ENCODE data around the gene CD9.
"Not testable (repeated sequence)": the region's sequence is repeated elsewhere in the genome, so short reads cannot be mapped to it uniquely, and the experiment has no call there.

The CD9 gene

DNA sequence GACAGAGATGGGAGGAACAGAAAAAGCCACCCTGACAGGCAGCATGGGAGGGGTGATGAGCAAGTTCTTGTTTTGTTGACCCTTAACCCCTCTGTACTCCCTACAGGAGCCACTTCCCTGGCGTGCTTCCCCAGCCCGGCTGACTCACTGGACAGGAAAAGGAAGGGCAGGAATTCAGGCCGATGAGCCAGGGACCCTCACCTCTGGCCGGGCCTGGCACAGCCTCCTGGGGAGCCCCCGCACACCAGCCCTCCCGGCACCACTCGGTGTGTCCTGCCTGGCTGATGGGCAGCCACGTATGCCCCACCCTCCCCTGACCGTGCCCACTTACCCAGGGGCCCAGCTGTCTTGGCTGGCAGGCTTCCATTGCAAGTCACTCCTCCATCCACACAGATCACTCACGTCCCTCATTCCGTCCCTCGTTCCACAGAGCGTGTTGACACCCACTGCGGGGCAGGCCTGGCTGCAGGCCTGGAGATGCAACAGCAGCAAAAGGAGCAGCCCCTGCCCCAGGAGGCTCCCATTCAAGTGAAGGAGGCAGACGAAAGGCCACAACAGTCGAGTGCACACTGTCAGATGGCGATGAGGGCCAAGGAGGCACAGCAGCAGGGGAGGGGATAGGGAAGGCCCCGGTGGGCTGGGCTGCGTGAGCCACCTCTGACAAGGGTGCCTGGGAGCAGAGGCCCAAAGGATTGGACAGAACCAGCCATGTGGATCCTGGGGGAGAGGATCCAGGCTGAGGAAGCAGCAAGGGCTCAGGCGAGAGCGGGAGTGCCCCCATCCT, 19.7 kb upstream of the CD9 start:
- no peak for DNase-seq (ENCODE audit: low read depth)

- no peak for DNase-seq (ENCODE audit: low read depth)
Measured at GRCh38 chr12:6181166-6181565, 19.0 kb upstream of the CD9 start.

- no peak for DNase-seq (ENCODE audit: low read depth)
Measured at GRCh38 chr12:6181583-6182278, 18.5 kb upstream of the CD9 start.

DNA sequence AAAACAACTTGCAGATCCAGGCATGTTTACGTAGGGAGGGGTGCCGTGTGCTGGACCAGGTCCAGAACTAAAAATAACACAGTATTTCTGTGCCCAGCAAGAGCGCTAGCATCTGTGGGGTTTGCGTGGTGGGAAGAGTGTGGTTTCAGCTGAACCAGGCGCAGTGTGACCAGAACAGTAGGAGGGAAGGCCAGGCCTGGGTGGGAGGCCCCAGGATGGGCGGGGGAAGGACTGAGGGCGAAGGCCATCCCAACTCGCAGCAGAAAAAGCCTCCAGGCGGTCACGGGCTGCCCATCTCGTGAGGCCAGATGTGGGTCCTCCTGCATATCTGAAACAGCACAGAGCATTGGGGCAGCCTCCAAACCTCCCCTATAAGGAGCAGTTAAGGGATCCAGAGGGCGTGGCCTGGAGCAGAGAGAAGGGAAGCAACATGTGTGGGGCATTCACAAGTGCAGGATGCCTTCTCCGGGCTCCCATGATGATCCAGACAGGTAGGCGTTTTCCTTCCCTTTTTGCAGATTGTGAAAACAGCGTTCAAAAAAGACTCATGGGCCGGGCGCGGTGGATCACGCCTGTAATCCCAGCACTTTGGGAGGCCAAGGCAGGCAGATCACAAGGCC, 17.8 kb upstream of the CD9 start:
- DNase-seq (ENCODE audit: low read depth) = no peak

GRCh38 chr12:6183689-6184428, 16.3 kb upstream of the CD9 start:
- DNase-seq (ENCODE audit: low read depth) = no peak

GRCh38 chr12:6185961-6186827, 14.0 kb upstream of the CD9 start:
- DNase-seq (ENCODE audit: low read depth) = no peak

DNA sequence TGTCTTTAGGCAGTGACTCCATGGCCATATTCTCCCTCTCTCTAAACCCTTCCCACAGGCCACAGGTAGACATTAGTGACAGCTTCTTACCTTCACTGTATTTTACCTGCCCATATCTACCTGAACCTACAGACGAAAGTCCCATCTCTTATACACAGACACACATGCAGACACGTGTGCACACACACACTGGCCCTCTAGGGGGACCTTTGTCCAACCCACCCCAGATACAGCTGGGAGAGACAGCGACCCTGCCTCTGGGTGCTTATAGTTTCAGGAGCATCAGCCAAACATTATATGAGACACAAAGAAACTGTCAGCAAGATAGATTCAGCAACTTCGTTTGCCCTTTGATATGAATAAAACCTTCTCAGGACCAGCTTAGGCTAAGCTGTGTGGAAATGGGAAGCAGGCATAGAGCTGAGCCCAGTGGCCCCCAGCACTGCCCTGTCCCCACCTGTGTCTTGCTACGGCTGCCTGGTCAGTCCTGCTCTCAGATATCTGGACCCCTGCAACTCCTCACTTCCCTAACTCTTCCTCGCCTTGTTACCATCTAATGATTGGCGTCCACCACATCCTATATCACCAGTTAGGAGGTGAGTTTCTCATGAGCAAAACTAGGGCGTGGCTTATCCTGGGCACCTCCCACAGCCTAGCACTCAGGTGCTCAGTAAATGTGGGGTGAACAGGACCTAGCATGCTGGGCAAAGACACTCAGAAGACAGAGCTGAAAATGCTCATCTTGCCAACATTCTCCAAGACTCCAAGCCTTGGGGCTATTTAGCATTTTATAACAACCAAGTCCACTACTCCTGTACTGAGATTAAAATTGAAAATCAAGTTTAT, 12.0 kb upstream of the CD9 start:
- DNase-seq (ENCODE audit: low read depth) = no peak

- DNase-seq (ENCODE audit: low read depth) = no peak
Measured at GRCh38 chr12:6189028-6189427, 11.2 kb upstream of the CD9 start.

DNA sequence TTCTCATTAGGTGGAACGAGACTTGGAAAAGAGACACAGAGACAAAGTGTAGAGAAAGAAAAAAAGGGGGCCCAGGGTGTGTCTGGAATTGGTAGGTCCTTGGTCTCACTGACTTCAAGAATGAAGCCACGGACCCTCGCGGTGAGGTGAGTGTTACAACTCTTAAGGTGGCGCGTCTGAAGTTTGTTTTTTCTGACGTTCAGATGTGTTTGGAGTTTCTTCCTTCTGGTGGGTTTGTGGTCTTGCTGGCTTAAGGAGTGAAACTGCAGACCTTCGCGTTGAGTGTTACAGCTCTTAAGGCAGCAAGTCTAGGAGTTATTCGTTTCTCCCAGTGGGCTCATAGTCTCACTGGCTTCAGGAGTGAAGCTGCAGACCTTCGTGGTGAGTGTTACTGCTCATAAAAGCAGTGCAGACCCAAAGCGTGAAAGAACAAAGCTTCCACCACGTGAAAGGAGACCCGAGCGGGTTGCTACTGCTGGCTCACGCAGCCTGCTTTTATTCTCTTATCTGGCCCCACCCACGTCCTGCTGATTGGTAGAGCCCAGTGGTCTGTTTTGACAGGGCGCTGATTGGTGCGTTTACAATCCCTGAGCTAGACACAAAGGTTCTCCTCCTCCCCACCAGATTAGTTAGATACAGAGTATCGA, 10.1 kb upstream of the CD9 start:
- DNase-seq (ENCODE audit: low read depth) = not testable (repeated sequence)

DNA sequence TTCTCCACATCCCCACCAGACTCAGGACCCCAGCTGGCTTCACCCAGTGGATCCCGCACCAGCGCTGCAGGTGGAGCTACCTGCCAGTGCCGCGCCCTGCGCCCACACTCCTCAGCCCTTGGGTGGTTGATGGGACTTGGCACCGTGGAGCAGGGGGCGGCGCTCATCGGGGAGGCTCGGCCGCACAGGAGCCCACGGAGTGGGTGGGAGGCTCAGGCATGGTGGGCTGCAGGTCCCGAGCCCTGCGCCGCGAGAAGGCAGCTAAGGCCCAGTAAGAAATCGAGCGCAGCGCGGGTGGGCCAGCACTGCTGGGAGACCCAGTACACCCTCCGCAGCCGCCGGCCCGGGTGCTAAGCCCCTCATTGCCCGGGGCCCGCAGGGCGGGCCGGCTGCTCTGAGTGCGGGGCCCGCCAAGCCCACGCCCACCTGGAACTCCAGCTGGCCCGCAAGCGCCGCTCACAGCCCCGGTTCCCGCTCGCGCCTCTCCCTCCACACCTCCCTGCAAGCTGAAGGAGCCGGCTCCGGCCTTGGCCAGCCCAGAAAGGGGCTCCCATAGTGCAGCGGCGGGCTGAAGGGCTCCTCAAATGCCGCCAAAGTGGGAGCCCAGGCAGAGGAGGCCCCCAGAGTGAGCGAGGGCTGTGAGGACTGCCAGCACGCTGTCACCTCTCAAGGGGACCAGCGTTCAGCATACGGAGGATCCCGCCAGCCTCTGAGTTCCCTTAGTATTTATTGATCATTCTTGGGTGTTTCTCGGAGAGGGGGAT, 9.3 kb upstream of the CD9 start:
- DNase-seq (ENCODE audit: low read depth) = not testable (repeated sequence)

DNA sequence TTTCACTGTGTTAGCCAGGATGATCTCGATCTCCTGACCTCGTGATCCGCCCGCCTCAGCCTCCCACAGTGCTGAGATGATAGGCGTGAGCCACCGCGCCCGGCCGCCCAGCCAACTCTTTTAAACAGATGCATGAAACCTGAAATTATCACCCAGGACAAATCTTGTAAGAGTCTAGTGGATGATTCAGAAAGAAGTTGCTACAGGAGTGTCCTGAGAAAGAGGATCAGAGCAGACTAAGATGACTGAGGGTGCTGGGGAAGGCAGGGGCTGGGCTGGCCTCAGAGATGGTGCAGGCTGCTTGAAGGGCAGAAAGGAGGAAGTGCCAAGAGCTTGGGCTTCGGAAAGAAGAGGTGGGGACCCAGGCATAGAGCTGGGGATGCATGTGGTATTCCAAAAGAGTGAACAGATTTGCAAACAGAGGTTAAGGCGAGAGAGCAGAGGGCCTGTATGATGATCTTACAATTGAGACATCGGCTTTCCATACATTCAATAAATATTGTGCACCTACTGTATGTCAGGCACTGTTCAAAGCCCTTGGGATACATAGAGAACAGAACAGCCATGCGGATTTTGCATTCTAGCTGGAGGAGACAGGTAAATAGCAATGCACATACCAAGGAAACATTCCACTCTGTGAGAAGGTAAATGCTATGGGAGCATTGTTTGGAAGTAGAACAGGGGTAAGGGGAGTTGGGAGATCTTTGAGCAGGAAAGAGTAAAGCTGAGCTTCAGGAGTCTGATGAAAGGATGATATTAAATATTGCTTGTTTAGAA, 7.4 kb upstream of the CD9 start:
- no peak for DNase-seq (ENCODE audit: low read depth)

DNA sequence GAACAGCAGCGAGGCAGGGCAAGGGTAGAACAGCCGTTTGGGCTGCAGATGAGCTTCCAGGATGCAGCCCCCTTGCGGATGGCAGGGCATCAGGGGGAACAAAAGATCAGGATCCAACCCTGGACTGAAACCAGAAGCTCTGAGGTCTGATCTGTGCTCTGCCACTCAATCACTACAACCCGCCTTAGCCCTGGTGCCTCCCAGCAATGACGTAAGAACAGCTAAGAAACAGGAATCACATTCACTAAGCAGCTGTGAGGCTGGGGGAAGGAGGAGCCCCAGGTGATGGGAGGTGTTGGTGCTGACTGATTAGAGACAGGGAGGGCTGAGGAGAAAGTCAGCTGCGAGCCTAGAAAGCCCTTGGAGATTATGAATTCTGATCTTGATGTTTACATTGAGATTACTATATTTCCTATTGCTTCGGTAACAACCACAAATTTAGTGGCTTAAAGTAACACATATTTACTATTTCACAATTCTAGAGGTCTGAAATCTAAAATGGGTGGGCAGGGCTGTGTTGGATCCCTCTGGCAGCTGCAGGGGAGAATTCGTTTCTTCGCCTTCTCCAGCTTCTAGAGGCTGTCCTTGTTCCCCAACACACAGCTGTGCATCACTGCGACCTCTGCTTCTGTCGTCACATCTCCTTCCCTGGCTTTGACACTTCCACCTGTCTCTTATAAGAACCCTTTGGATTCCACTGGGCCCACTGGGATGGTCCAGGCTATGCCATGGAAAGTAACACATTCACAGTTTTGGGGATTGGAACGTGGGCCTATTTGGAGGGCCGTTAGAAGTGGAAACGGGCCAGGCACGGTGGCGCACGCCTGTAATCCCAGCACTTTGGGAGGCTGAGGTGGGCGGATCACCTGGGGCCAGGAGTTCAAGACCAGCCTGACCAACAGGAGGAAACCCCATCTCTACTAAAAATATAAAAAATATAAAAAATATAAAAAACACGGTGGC, 6.1 kb upstream of the CD9 start:
- DNase-seq (ENCODE audit: low read depth) = no peak

DNA sequence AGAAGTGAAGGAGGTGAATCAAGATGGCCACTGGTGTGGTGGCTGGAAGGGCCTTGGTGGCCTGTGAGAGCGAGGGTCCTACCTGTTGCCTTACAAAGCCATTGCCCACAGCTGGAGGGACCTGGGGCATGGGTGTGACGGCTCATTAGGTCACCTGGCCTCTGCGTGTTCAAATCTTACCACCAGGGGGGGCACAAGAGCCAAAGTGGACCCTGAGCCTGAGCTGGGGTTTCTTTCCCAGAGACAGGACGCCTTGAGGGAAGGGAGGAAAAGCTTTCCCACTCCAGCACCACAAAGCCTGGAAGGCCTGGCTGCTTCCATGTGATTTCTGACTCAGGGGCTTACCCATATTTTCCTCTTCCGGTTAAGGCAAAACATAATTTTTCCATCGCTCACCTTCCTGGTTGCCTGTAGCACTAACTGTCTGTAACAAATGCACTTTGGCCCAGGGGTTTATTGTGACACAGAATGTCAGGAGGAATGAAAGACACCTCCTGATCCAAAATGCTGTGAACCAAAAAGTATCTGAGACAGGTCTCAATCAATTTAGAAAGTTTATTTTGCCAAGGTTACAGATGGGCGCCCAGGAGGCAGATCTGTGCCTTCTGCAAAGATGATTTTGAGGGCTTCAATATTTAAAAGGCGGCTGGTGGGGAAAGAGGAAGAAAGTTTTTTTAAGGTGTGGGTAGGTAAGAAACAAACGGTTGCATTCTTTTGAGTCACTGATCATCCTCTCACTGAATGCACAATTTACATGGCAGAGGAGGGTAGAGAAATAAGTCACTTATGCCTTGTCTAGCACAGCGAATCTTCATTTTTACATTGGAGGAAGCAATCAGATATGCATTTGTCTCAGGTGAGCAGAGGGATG, 4.3 kb upstream of the CD9 start:
- DNase-seq (ENCODE audit: low read depth) = peak; percentile 64

DNA sequence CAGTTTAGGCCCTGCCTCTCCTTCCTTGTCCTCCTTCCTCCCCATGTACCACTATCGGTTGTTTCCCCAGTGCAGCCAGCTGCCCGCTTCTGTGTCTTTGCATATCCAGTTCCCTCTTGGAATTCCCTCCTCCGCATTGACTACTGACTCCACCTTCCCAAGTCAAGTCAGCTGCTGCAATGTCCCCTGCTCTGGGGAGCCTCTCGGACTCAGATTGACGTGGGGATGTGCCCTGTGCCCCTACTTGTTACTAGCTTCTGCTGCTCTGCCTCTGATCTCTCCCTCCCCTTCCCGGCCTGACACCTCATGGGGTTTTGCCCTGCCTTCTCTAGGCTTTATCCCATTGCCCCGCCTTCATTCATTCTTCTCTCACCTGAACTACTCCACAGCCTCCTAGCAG, 2.1 kb upstream of the CD9 start:
- no peak for DNase-seq (ENCODE audit: low read depth)

- no peak for DNase-seq (ENCODE audit: low read depth)
Measured at GRCh38 chr12:6198556-6198955, 1.6 kb upstream of the CD9 start.

GRCh38 chr12:6198985-6199530, 1.1 kb upstream of the CD9 start:
- DNase-seq (ENCODE audit: low read depth) = no peak

All from stimulated activated CD8-positive, alpha-beta memory T cell treated with anti-CD3 and anti-CD28 coated beads, Interleukin-15, amount 100 ng/mL, for 1 hour (primary cell).